Islet precursor cell (in vitro differentiated cells): ENCODE results near the gene CLEC19A.
A peak's percentile ranks its signal among the peaks of the same experiment; 100 is the strongest.

ENCODE experiments used
- DNase-seq: peaks from one replicate; pipeline ENCODE4 v3.0.0-alpha.2; 2018

The CLEC19A gene

DNA sequence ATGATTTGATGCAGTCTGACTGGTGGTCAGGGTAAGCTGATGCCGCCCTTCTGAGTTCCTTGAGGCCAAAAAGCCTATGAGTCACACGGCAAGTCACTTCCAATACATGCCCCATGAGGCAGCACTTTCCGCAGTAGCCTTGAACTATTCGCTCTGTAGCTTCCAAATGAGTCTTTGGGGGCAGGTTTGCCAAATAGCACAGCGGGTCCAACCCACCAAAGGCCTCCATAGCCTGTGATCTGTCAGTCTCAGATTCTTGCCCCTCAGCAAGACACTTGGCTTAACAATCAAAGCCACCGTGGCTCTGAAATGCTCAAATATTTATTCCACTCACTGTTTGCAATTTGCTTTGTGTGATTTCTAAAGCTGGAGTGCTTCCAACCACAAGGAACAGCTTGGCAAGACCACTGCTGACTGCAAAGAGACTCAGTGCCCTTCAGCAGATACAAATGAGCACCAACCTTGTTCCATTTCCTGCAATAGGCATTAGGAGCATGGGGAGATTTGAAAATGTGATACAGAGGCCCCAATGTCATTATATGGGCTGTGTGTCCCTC is 45.4 kb downstream of the CLEC19A start:
- peak; percentile 87 for DNase-seq

GRCh38 chr16:19331794-19332193 is 46.3 kb downstream of the CLEC19A start:
- DNase-seq: no peak

GRCh38 chr16:19338335-19338734 is 52.8 kb downstream of the CLEC19A start:
- DNase-seq: no peak

- DNase-seq: peak; percentile 68
These were observed 58.8 kb downstream of the CLEC19A start for GRCh38 chr16:19344224-19344801.

DNA sequence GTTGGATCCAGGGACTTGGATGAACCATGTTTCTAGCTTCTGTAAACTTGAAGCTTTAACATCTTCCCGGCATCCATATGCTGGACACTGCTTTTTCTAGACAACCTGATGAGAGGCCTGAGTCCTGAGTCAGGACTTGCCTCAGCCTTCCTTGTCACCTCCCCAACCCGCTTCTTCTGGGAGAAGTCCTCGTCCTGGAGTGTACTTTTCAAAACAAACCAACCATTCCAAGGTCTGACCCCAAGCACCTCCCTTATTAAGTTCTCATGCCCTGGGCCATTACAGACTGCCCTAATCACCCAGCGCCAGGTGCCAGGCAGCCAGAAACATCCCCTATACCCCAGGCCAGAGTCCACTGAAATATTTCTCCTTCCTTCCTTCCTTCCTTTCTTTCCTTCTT is 59.4 kb downstream of the CLEC19A start:
- DNase-seq: no peak

DNA sequence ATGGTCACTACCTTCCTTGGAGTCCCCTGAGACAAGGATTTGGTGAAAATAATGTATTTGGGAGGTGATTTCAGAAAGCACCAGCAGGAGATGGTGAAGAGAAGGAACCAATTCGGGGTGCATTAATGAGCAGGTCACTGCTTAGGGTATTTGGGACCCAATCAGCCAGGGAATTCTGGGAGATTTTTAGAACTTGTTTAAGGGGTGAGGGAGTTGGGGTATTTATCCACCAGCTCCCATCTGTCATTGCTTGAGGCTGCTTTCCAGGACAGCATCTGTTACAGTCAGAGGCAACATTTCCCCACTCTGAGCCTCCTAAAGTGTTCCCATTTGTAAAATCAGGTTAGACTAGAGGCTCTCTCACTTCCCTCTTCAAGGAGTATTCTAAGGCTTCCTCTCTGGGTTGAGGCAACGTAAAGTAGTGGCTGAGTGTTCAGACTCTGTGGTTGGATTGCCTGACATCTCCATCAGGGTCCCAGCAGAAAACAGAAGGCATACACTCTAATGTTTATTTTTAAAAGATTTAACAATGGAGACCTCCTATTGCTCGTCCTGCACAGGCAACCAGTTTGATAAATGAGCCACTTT is 60.9 kb downstream of the CLEC19A start:
- DNase-seq: no peak

DNA sequence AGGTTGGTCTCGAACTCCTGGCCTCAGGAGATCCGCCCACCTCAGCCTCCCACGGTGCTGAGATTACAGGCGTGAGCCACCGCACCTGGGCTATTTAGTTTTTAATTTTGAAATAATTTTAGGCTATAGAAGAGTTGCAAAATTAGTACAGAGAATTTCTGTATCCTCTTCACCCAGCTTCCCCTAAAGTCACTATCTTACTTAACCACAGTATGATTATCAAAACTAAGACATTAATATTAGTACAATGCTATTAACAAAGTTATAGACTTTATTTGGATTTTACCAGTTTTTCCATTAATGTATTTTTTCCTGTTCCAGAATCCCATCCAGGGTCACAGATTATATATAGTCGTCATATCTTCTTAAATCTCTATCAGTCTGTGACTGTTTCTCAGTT is 62.6 kb downstream of the CLEC19A start:
- DNase-seq: no peak

DNA sequence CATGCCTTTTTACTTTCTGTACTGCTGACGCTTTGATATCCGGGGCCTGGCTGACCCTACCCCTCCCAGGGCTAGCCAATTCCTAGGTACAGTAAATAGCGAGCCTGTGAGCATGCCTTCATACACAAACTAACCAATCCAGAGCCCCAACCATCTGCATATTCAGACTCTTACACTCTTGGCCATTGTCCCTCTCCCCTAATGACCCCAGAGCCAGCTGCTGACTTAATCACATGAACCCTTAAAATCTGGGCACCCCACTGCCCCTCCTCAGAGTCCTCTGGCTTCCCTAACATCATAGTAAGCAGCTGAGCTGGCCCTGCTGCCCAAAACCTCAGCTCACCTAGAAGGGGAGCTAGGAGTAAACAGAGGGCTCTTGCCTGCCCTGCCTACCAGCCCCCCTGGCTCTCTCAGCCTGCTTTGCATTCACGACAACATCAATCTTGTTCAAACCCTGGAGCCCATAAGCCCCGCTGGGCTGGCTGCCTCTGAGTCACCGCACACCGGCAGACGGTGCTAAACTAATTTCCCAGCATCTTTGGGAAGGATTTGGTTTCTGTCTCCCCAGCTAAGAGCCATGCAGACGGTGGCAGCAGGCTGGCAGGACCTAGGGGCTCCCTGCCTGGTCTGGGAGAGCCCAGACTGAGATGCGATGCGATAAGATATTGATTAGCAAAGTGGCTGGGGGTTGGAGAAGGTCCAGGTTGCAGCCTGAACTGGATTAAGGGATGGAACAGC is 63.2 kb downstream of the CLEC19A start:
- DNase-seq: peak; percentile 95

GRCh38 chr16:19354371-19354770 is 68.8 kb downstream of the CLEC19A start:
- peak; percentile 72 for DNase-seq

- no peak for DNase-seq
These were observed 70.8 kb downstream of the CLEC19A start for GRCh38 chr16:19356024-19356952.

- no peak for DNase-seq
These were observed 74.0 kb downstream of the CLEC19A start for GRCh38 chr16:19359556-19359955.
